Kasumi-1 (cell line): ENCODE measurements around the gene EIF2S2.

Experiments
- DNase-seq, 2 experiments: peaks; one replicate each; lab custom pipeline; 2025; lab: John Stamatoyannopoulos, UW

The EIF2S2 gene

GRCh38 chr20:34120213-34120612, 8.2 kb upstream of the EIF2S2 start:
- no peak for DNase-seq

DNA sequence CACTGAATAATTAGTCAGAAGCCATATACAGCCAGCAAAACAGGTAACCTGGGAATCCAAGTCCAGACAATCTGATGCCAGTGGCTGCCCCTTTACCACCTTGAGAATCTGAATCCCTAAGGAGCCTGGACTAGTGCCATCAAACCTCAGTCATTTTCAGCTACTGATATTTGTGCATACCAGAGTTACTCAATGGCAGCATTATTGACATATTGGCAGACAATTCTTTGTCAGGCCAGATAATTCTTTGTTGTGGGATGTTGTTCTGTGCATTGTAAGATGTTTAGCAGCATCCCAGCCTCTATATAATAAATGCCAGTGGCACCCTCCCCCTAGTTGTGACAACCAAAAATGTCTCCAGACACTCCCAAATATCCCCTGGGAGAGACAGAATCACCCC, 3.2 kb upstream of the EIF2S2 start:
- DNase-seq: no peak

- DNase-seq: no peak
Observed at GRCh38 chr20:34114809-34115208, 2.8 kb upstream of the EIF2S2 start.

GRCh38 chr20:34112600-34113101, 608 bp upstream of the EIF2S2 start:
- DNase-seq: peak; percentile 56 to 80

GRCh38 chr20:34110745-34111641, 1.1 kb downstream of the EIF2S2 start:
- peak; percentile 15 to 35 for DNase-seq

GRCh38 chr20:34110025-34110744, 1.9 kb downstream of the EIF2S2 start:
- no peak for DNase-seq

GRCh38 chr20:34109442-34109841, 2.6 kb downstream of the EIF2S2 start:
- DNase-seq: no peak

GRCh38 chr20:34108616-34109174, 3.3 kb downstream of the EIF2S2 start:
- DNase-seq: no peak

DNA sequence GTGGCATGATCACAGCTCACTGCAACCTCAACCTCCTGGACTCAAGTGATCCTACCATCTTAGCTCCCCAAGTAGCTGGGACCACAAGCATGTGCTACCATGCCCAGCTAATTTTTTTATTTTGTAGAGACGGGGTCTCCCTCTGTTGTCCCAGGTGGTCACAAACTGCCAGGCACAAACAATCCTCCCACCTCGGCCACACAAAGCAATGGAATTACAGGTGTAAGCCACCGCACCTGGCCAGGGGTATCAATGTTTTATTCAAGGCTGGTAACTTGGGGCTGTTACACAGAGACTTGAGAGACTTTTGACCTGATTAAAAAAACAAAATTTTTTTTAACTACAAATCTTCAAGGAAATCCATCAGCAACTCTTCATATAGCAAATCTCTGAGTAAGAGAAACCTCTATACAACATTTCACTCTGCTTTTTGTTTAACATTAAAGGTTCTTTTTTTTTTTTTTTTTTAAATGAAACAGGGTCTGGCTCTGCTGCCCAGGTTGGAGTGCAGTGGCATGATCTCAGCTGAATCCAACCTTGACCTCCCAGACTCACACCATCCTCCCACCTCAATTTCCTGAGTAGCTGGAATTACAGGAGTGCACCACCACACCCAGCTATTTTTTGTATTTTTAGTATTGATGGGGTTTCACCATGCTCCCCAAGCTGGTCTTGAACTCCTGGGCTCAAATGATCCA, 5.9 kb downstream of the EIF2S2 start:
- no peak for DNase-seq

GRCh38 chr20:34104059-34104458, 8.0 kb downstream of the EIF2S2 start:
- no peak for DNase-seq

DNA sequence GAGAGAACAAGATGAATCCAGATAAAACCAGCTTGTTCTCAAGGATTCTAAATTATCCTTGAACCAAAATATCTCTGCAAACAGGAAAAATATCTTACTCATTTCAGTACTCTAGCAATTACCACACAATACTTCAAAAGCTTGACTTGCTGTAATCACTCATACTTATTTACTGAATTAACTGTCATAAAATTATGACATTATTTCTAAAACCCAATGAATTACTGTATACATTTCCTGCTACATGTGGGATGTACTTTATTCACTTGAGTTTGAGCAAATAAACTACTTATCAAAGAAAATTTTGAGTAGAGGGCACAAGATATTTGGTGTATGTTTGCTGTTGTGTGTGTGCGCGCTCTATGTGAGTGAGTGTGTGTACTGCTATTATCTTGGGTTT, 9.7 kb downstream of the EIF2S2 start:
- no peak for DNase-seq

DNA sequence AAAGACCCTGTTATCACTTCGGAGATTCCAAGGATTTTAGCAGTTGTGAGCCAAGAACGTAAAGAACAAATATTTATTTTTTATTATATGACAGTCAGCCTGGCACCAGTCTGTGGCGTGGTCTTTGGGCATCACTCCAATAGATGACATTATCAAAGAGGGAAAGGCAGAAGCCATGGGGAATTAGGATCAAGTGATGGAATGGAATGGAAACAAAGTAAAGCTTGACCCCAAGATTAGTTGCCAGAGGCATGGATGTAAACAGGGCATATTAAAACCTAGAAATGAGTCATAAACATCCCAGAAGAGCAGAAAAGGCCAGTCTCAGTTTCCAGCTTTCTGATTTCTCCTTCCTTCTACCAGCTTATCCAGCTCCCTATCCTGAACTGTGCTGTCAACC, 11.5 kb downstream of the EIF2S2 start:
- no peak for DNase-seq

- DNase-seq: no peak
Observed at GRCh38 chr20:34099675-34100074, 12.4 kb downstream of the EIF2S2 start.

GRCh38 chr20:34098570-34098969, 13.5 kb downstream of the EIF2S2 start:
- DNase-seq: no peak

GRCh38 chr20:34096699-34097444, 15.2 kb downstream of the EIF2S2 start:
- no peak for DNase-seq

DNA sequence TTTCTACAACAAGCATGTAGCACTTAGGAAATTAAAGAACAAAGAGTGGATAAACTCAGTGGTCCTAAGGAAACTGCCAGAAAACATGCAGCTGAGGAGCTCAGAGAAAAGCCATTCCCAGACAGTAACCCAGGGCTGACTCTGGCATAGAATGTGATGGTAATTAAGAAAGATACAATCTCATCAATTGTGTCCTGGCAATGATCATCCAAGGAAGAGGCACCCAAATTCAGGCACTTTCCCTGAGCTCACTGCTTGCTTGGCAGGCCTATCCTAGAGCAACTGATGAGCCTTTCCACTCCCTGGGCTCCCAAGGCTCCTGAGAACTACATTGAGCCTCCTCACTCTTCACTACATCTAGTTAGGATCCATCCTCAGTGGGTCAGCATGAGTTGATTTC, 16.2 kb downstream of the EIF2S2 start:
- no peak for DNase-seq

DNA sequence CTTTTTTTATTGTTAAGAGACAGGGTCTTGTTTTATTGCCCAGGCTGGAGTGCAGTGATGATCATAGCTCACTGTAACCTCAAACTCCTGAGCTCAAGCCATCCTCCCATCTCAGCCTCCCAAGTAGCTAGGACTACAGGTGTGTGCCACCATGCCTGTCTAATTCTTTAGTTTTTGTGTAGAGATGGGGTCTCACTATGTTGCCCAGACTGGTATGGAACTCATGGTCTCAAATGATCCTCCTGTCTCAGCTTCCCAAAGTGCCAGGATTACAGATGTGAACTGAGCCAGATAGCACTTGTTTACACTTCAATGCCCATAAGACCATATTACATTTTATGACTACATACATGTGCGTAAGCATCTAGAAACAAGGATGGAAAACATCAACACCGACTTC, 18.1 kb downstream of the EIF2S2 start:
- DNase-seq: no peak

GRCh38 chr20:34091637-34092200, 20.3 kb downstream of the EIF2S2 start:
- DNase-seq: no peak

DNA sequence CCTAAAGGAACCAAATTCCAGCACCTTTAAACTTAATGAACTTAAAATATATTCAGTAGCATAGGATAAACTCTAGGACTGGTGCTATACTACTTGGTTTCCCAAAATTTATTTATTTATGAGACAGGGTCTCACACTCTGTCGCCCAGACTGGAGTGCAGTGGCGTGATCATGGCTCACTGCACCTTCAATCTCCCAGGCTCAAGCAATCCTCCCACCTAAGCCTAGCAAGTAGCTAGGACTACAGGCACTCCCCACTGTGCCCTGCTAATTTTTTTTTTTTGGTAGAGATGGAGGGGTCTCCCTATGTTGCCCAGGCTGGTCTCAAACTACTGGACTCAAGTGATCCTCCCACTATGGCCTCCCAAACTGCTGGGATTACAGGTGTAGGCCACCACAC, 21.4 kb downstream of the EIF2S2 start:
- no peak for DNase-seq

DNA sequence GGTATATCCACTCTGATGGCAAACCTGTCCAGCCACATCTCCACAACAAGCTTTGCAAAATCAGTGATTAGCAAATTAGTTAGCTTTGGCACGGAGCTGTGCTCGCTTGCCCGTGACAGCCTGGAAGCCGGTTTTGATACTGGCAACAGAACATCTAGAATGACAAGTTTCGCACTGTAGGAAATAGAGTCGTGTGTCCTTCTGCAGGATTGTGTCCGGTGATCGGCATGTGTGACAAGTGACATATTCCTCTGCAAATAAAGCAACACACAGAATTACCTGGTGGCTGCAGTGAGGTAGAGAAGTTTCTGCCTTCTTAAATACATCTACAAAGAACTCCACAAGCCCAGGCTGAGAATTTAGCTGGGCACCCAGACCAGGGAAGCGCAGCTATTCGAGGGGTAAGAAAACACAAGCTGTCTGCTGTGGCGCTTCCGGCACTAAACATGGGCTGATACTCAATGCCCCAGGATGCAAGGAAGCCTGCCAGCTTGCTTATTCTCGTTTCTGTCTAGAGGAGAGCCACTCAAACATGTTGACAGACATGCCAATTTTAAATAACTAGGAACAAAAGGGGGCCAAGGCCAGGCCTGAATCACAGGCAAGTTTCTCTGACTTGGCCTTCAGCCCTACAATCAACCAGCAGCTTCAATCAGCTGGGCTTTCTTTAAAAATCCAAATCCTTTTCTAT, 22.2 kb downstream of the EIF2S2 start:
- no peak for DNase-seq

DNA sequence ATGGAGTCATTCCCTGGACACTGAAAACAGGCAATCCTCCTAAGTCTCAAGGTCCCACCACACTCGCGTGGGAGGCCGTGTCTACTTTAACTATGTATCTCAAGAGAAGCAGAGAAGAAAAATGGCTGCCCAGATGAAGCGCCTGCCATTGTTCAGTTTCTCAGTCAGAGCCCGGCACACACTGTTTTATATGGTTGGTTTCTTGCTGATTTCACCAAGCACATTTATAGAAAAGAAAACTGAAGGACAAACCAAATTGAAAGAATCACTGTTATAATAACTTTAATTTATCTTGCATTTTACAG, 22.9 kb downstream of the EIF2S2 start:
- no peak for DNase-seq
